Left lobe of liver (tissue), 2 donors: ENCODE measurements around the gene U2AF2. TPM values are rescaled to one million over a fixed set of nuclear protein-coding genes. Genes with fewer than 3 reads are reported as not detected.
"Not testable (repeated sequence)": the region's sequence is repeated elsewhere in the genome, so short reads cannot be mapped to it uniquely, and the experiment has no call there.

Experiments used
- ATAC-seq: fragments of 200-7000 bp; cut with Tn5 transposase; one replicate; pipeline ENCODE4 v1.9.1; 2020; ENCODE audit warnings: mild to moderate bottlenecking, moderate library complexity
- DNase-seq: peaks from one replicate; pipeline ENCODE4 v3.0.0-alpha.2; 2020; ENCODE audit warnings: low spot score
- total RNA-seq: library from RNA; stranded (reverse); gene quantifications from one replicate; pipeline ENCODE4 v1.2.1, GENCODE V29; 2021
- donor health status: DM: no; HTN: no; CAD: no; lungs with moderate emphysema.
- donor health status: DM: no; HTN: yes; CAD: no.

U2AF2 gene
- total RNA-seq, 1 donor from 2014 or later, result 61.7 TPM

DNA sequence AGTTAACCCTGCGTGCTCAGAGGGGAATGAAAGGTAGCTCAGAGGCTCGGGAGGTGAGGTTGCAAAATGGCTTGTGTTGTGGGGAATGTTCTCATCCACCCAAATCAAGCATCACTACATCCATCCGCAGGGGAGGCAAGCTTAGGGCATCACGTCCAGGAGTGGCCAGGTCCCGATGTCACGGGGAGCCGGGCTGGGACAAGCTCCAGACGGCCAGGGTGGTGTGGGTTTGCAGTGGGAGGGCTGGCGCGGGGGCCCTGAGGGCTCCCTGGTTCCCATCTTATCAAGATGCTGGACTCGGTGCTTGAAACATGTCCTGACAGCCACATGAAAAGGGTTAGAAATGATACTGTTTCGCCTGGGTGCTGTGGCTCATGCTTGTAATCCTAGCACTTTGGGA, 46.0 kb downstream of the U2AF2 start:
- ATAC-seq (no peak), DNase-seq (no peak)

DNA sequence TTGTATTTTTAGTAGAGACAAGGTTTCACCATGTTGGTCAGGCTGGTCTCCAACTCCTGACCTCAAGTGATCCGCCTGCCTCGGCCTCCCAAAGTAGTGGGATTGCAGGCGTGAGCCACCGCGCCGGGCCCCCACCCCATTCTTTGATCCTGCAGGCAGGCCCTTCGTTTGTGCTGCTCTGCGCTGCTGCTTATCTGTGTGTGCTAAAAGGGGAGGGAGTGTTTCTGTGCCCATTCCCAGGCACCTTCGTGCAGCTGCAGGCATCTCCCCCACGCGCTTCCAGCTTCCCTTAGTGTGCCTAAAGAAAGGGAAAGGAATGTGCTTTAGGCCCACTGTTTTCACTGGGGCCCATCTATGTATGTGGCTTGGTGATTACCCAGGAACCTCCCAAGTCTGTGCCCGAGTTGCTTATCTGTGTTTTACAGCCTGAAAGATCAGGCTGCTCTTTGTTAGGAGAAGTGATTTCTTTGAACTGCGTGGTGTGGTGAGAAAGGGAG, 47.3 kb downstream of the U2AF2 start:
- no peak for DNase-seq
- no peak for ATAC-seq

DNA sequence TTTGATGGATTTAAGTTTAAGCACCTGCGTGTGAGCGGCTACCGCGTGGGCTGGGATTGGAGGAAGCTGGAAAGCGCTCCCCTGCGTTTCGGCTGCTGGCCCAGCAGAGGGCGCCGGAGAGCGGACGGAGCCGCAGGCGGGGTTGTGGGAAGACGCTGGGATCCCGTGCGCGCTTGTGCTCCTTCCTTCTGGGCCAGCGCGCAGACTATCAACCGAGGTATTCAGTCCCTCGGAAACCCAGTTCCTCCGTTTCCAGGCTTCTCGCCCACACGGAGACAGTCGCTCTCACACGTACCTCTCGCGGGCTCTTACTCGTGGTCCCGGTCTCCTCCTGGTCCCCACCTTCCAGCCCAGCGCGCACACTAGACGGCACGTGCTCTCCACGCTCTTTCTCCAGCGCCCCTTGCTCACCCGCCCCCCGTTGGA, 49.0 kb downstream of the U2AF2 start:
- DNase-seq, result peak; percentile 50
- peak; percentile 70 for ATAC-seq

DNA sequence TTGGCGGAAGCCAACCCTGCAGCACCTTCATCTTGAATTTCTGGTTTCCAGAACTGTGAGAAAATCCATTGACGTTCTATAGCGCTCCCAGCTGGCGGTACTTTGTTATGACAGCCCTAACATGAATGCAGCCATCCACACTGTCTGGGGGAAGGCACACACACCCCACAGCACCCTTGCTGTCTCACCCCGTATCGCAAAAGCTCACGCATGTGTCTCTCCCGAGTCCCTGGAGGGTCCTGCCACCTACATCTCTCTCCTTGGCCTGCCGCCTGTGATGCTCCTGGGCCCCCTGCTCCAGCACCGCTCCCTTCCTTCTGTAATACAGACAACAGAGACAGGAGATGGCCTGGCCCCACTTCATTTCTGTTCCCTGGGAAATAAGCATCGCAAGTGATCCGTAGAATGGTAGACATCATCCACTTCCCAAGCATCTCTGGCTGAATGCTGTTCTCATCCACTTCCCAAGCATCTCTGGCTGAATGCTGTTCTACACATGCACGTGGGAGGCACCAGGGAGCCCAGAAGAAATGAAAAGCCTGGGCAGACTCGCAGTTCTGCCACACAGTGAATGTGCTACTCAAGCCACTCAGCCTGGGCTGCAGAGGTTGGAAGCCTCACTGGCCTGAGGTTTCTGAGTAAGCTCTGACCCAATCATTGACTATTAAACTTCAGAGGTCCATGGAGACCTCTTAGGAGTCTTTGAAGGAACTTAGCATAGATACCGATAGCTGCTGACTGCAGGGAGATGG, 49.8 kb downstream of the U2AF2 start:
- peak; percentile 24 for DNase-seq
- ATAC-seq, result peak; percentile 43

DNA sequence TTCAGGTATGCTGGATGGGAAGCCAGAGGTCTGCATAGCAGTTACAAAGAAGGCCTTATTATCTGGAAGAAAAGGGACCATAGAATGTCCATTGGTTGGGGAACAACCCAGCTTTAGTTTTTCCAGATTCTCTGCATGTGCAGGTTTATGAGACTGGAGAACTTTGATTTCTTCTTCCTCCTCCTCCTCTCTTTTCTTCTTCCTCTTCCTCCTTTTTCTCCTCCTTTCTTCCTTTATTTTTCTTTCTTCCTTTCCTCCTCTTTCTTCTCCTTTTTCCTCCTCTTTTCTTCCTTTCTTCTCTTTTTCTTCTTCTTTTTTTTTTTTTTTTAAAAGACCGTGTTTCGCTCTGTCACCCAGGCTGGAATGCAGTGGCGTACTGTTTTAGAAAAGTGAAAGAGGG, 51.1 kb downstream of the U2AF2 start:
- ATAC-seq (no peak), DNase-seq (no peak)

DNA sequence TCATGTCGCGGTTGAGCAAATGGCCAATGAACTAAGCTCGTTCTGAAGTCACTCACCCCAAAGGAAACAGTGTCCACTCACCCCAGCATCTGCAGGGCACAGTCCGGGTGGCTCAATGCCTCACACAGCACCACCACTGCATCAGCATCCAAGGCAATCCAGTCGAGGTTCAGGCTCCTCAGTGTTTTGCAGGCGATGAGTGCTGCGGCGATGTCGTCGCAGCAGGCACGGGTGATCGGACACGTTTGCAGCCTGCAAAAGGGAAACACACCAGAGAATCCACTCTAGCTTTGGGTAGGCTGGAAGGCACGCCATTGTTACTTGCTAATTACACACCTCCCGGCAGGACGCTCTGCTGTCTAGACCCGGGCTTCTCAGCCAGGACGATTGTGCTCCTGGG, 56.9 kb downstream of the U2AF2 start:
- peak; percentile 12 for ATAC-seq

DNA sequence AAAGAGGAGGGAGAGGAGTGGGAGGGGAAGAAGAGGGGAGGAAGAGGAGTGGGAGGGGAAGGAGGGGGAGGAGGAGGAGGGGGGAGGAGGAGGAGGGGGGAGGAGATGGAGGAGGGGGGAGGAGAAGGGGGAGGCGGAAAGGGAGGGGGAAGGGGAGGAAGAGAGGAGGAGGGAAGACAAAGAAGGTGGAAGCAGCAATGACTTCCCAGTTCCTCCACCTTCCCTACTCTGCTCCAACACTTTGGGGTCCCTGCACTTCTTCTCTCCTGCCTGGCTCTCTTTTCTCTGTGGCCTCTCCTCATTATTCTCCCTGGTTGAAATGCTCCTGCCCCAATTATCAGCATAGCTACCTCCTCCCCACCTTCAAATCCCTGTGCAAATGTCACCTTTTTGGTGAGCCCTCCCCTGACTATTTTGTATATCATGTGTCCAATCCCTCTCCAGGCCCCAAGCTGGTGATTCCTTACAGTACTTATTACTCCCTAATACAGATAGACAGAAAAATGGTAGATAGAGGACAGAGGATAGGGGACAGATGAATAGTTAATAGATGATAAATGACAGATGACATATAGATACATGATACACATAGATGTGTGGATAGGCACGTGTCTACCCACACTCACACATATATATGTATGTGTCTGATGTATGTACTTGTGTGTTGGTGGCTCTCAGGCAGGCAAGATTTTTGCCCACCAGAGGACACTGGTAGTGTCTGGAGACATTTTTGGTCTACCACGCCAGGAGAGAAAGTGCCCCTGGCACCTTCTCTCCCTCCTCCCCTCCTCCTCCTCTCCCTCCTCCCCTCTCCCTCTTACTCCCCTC, 58.2 kb downstream of the U2AF2 start:
- DNase-seq (no peak), ATAC-seq (no peak)

More for the DNA sequence above, 56.9 kb downstream of the U2AF2 start:
- no peak for DNase-seq

DNA sequence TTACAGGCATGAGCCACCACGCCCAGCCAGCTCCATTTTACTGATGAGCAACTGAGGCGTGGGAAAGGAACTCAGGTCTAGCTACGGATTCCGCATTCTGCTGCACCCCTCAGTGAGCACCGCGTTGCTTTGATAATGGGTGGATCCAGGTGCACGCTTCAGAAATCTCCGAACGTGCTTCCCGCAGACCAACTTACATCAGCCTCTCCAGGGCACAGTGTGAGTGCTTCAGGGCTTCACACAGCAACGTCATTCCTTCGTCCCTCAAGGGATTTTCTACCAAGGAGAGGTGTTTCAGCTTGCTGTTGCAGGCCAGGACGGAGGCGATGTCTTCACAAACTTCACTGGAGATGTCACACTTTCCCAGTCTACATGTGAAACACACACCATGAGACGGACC, 61.7 kb downstream of the U2AF2 start:
- no peak for ATAC-seq

DNA sequence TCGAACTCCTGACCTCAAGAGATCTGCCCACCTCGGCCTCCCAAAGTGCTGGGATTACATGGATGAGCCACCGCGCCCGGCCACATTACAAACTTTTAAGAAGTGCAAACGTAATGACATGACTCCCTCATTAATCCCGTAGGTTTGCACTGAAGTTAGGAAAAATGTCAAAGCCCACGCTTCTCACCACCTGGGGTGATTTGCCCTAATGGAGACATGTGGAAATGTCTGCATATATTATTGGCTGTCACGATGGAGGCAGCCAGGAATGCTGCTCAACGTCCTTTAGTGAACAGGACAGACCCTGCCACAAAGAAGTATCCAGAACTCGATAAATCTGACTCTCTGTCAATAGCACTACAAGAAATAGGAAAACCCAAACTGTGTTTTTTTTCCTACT, 62.4 kb downstream of the U2AF2 start:
- no peak for ATAC-seq

More for the DNA sequence above, 61.7 kb downstream of the U2AF2 start:
- DNase-seq, result no peak

DNA sequence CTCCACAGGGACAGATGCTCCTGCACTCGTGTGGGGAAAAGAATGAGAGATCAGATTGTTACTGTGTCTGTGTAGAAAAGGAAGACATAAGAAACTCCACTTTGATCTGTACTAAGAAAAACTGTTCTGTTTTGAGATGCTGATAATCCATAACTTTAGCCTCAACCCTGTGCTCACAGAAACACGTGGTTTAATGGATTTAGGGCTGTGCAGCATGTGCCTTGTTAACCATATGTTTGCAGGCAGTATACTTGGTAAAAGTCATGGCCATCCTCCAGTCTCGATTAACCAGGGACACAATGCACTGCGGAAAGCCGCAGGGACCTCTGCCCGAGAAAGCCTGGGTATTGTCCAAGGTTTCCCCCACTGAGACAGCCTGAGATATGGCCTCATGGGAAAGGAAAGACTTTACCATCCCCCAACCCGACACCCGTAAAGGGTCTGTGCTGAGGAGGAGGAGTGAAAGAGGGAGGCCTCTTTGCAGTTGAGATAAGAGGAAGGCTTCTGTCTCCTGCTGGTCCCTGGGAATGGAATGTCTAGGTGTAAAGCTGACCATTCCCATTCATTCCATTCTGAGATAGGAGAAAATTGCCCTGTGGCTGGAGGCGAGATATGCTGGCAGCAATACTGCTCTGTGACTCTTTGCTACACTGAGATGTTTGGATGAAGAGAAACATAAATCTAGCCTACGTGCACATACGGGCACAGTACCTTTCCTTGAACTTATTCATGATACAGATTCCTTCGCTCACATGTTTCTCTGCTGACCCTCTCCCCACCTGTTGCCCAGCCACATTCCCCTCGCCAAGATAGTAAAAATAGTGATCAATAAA, 63.3 kb downstream of the U2AF2 start:
- not testable (repeated sequence) for ATAC-seq, DNase-seq

More for the DNA sequence above, 62.4 kb downstream of the U2AF2 start:
- DNase-seq, result no peak

DNA sequence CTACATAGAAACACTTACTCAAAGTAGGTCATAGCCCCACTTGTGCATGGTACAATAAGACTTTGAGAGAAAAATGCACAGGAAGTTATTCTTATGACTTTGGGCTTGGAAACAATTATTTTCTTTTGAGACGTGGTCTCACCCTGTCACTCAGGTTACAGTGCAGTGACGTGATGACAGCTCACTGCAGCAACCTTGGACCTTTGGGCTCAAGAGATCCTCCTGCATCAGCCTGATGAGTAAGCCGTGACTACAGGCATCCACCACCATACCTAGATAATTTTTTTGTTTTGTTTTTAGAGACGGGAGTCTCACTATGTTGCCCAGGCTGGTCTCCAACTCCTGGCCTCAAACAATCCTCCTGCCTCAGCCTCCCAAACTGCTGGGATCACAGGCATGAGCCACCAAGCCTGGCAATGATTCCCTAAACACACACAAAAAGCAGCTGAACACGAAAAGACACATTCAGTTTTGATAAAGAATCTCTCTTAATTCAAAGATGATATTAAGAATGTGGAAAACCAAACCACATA, 65.4 kb downstream of the U2AF2 start:
- ATAC-seq, result no peak

DNA sequence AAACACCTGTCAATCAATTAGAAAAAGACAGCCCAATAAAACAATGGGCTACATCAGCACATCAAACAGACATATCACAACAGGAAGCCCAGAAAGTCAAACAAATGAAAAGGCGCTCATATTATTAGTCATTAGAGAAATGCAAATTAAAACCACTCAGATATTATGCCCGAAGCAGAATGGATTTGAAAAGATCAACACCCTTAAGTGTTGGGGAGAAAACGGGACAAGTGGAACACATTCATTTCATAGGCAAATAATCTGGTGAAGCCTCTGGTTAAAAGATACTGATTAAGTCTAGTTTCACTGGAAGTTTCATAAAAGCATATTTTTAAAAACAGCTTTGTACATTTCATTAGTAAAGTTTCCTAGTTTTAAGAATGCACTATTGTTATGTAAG, 66.0 kb downstream of the U2AF2 start:
- DNase-seq, result no peak

More for the DNA sequence above, 65.4 kb downstream of the U2AF2 start:
- no peak for DNase-seq

DNA sequence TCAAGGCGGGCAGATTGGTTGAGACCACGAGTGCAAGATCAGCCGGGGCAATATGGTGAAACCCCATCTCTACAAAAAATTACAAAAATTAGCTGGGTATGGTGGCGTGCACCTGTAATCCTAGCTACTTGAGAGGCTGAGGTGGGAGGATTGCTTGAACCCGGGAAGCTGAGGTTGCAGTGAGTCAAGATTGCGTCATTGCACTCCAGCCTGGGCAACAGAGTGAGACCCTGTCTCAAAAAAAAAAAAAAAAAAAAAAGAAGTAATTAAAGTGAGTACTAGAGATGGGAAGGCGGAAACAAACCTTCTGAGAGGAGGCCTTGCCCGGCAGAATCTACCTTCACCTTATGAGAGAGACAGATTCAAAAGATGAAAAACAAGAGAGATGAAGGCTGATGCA, 68.7 kb downstream of the U2AF2 start:
- DNase-seq, result no peak
- ATAC-seq, result no peak

More for the DNA sequence above, 66.0 kb downstream of the U2AF2 start:
- ATAC-seq, result no peak

Other genes with a start within 250 kb of the U2AF2 start
- gene UBE2S, start 247.2 kb upstream of the U2AF2 start, total RNA-seq, result 5.6 TPM
- not detected for gene SHISA7, start 211.7 kb upstream of the U2AF2 start, total RNA-seq
- 105 TPM for gene ISOC2, start 193.4 kb upstream of the U2AF2 start, total RNA-seq
- gene C19orf85, start 190.3 kb upstream of the U2AF2 start, total RNA-seq, result not detected
- 5.3 TPM for gene ZNF628, start 178.4 kb upstream of the U2AF2 start, total RNA-seq
- 4.6 TPM for gene NAT14, start 169.8 kb upstream of the U2AF2 start, total RNA-seq
- gene SSC5D, start 166.6 kb upstream of the U2AF2 start, total RNA-seq, result 0.81 TPM
- gene SBK2, start 117.9 kb upstream of the U2AF2 start, total RNA-seq, result not detected
- not detected for gene SBK3, start 109.5 kb upstream of the U2AF2 start, total RNA-seq
- gene ZNF579, start 74.2 kb upstream of the U2AF2 start, total RNA-seq, result 4.5 TPM
- 6.7 TPM for gene FIZ1, start 55.5 kb upstream of the U2AF2 start, total RNA-seq
- gene ZNF524, start 54.7 kb upstream of the U2AF2 start, total RNA-seq, result 13.2 TPM
- 8.1 TPM for gene ZNF865, start 49.4 kb upstream of the U2AF2 start, total RNA-seq
- 5.3 TPM for gene ZNF784, start 30.5 kb upstream of the U2AF2 start, total RNA-seq
- 7.5 TPM for gene ZNF580, start 14.0 kb upstream of the U2AF2 start, total RNA-seq
- gene ZNF581, start 11.4 kb upstream of the U2AF2 start, total RNA-seq, result 6.1 TPM
- gene CCDC106, start 6.8 kb upstream of the U2AF2 start, total RNA-seq, result 13.5 TPM
- gene EPN1, start 20.2 kb downstream of the U2AF2 start, total RNA-seq, result 148 TPM
- gene NLRP9, start 83.4 kb downstream of the U2AF2 start, total RNA-seq, result not detected
- 1.0 TPM for gene RFPL4A, start 104.1 kb downstream of the U2AF2 start, total RNA-seq
- not detected for gene RFPL4AL1, start 114.1 kb downstream of the U2AF2 start, total RNA-seq
- 0.30 TPM for gene NLRP11, start 177.0 kb downstream of the U2AF2 start, total RNA-seq
- not detected for gene NLRP4, start 181.5 kb downstream of the U2AF2 start, total RNA-seq